ENCODE measurements around the gene CBLIF. TPM values are rescaled to one million over a fixed set of nuclear protein-coding genes. Genes with fewer than 3 reads are reported as not detected.

Gene CBLIF
- total RNA-seq, 2 experiments from 2014 or later = not detected

DNA sequence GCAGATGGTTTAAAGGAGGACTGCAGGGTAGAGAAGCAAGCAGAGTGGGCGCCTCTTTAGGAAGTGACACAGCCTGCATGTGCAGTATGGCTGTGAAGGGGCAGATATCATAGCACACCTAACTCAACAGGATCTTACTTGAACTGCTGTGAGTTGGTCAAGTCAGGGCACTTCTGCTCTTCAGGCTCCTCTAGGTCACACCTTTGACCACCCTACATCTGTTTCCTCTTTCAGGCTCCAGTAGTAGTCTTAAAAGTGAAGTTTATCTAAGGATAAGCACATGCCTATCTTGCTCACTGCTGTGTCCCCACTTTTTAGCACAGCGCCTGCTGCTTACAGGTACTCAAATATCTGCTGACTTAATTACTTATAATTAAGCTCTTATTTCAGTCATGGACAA lies 41.2 kb downstream of the CBLIF start:
- Histone ChIP-seq H3K27me3 (ENCODE audit: control insufficient read depth in 1 of 2, insufficient read depth in 2 of 2, low read length in 2 of 2) (no peaks in the 10 kb centered on the region), H3K4me1 (ENCODE audit: insufficient read depth, low read length) (no peaks in the 10 kb centered on the region), H3K4me3 (ENCODE audit: low read length) (no peak overlapping the region), H3K9me3 (ENCODE audit: control insufficient read depth in 1 of 2, insufficient read depth in 1 of 2, low read length in 2 of 2) (no peaks in the 10 kb centered on the region), H3K27ac (ENCODE audit: low read depth in 1 of 2, low read length in 2 of 2) (no peak overlapping the region), H3K36me3 (ENCODE audit: insufficient read depth, low read length) (peaks cover 31% of the 10 kb centered on the region)
- CTCF ChIA-PET = interaction anchor here (7.3 kb wide), 1 partner anchor 49 kb away, joined by 50 read pairs; the partner anchor contains the start of gene STX3
- no peak overlapping the region for H3K27ac Mint-ChIP-seq
- no peaks in the 10 kb centered on the region for H3K27me3 Mint-ChIP-seq
- intact Hi-C loops (cut with DNase I, micrococcal nuclease) = loop anchor here in 1 of 2 experiments (5.0 to 10.0 kb wide), 2 partner anchors 132 to 659 kb away; partner anchors contain the start of gene FAM111A
- DNase-seq (no peak), ATAC-seq (ENCODE audit: poor library complexity) (no peak)
- peaks cover 5% of the 10 kb centered on the region for H3K4me1 Mint-ChIP-seq (ENCODE audit: low read depth)
- no peaks in the 10 kb centered on the region for H3K9me3 Mint-ChIP-seq
- TF ChIP-seq, protein P1, sequence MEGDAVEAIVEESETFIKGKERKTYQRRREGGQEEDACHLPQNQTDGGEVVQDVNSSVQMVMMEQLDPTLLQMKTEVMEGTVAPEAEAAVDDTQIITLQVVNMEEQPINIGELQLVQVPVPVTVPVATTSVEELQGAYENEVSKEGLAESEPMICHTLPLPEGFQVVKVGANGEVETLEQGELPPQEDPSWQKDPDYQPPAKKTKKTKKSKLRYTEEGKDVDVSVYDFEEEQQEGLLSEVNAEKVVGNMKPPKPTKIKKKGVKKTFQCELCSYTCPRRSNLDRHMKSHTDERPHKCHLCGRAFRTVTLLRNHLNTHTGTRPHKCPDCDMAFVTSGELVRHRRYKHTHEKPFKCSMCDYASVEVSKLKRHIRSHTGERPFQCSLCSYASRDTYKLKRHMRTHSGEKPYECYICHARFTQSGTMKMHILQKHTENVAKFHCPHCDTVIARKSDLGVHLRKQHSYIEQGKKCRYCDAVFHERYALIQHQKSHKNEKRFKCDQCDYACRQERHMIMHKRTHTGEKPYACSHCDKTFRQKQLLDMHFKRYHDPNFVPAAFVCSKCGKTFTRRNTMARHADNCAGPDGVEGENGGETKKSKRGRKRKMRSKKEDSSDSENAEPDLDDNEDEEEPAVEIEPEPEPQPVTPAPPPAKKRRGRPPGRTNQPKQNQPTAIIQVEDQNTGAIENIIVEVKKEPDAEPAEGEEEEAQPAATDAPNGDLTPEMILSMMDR (IDR thresholded peaks at IDR 0.05) = no peak
- peaks cover 47% of the 10 kb centered on the region for H3K36me3 Mint-ChIP-seq (ENCODE audit: low read depth)
- POLR2A ChIA-PET = no interaction called here
- no peak overlapping the region for H3K4me3 Mint-ChIP-seq

DNA sequence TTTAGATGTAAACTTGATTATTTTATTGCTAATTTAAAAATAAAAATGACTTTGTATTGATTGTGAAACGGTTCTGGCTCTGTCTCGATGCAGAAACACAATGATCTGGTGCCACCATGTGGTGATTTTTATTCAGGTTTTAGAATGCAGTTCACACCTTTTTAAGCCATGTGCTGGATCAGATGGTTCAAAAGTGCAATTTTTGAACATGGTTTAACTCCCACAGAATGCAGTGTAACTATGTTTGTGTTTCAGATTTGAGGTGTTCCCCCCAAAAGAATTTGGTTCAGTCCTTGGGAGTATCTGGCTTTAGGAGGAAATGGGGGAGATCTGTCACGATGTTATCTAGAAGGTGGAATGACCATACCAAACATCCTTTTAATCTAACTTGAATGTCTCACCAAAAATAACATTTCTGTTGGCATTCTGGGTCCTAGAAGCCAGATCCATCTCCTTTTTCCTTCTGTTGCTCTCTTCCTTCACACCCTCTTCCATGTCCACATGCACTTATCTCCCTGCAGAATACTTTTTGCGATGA lies 42.6 kb downstream of the CBLIF start:
- Histone ChIP-seq H3K36me3 (ENCODE audit: insufficient read depth, low read length) (peaks cover 22% of the 10 kb centered on the region), H3K27ac (ENCODE audit: low read depth in 1 of 2, low read length in 2 of 2) (no peak overlapping the region), H3K4me3 (ENCODE audit: low read length) (no peak overlapping the region), H3K27me3 (ENCODE audit: control insufficient read depth in 1 of 2, insufficient read depth in 2 of 2, low read length in 2 of 2) (no peaks in the 10 kb centered on the region), H3K4me1 (ENCODE audit: insufficient read depth, low read length) (no peaks in the 10 kb centered on the region), H3K9me3 (ENCODE audit: control insufficient read depth in 1 of 2, insufficient read depth in 1 of 2, low read length in 2 of 2) (no peaks in the 10 kb centered on the region)
- ChIA-PET POLR2A (interaction anchor here (2.6 kb wide), 1 partner anchor 48 kb away, joined by 20 read pairs; the partner anchor contains the start of gene STX3), CTCF (interaction anchor here (7.3 kb wide), 1 partner anchor 48 kb away, joined by 50 read pairs; the partner anchor contains the start of gene STX3)
- peak in 7 of 14 experiments; percentile 21 to 82 (median 57) for DNase-seq
- Mint-ChIP-seq H3K4me3 (no peak overlapping the region), H3K36me3 (ENCODE audit: low read depth) (peaks cover 39% of the 10 kb centered on the region), H3K27ac (no peak overlapping the region), H3K4me1 (ENCODE audit: low read depth) (no peaks in the 10 kb centered on the region), H3K27me3 (no peaks in the 10 kb centered on the region), H3K9me3 (no peaks in the 10 kb centered on the region)
- ATAC-seq (ENCODE audit: poor library complexity) = peak; percentile 85
- TF ChIP-seq, protein P1 (IDR thresholded peaks at IDR 0.05) = peak; percentile 73
- intact Hi-C loops (cut with DNase I, micrococcal nuclease) = loop anchor here (1.0 to 10.0 kb wide), 3 partner anchors 48 to 658 kb away; partner anchors contain the start of gene FAM111A (in 1 of the 2)

DNA sequence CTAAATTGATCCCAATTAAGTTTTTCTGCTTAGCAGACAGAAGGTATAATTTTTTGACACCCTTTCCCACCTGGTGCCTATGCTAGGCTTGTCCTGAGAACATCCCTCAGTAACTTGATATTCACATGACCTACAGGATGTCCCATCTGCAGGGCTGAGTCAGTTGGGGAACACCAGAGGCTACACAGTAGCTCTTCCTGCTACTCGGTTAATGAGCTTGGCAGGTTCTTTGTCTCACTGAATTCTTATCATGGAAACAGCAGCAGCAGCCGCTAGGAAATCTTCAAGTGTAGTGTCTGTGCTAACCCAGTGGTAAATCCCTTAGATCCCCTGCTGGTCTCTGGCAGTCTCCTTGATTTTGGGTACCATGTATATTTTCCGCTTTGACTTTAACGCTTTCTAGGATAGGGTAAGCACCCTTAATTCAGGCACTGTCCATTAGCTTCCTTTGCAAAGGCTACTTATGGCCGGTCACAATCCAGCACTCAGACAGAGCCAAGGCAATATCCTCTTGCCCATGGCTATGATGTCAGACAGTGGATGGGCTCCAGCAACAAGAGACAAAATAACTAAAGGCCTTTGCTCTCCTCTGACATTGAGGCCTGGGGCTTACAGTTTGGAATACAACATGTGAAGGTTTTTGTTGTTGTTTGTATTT lies 43.2 kb downstream of the CBLIF start:
- Mint-ChIP-seq H3K4me1 (ENCODE audit: low read depth) (no peaks in the 10 kb centered on the region), H3K9me3 (no peaks in the 10 kb centered on the region), H3K27me3 (no peaks in the 10 kb centered on the region), H3K36me3 (ENCODE audit: low read depth) (peaks cover 39% of the 10 kb centered on the region), H3K4me3 (no peak overlapping the region), H3K27ac (no peak overlapping the region)
- TF ChIP-seq, protein P1 (IDR thresholded peaks at IDR 0.05) = no peak
- no peak for DNase-seq
- Histone ChIP-seq H3K4me1 (ENCODE audit: insufficient read depth, low read length) (no peaks in the 10 kb centered on the region), H3K27ac (ENCODE audit: low read depth in 1 of 2, low read length in 2 of 2) (no peak overlapping the region), H3K36me3 (ENCODE audit: insufficient read depth, low read length) (peaks cover 16% of the 10 kb centered on the region), H3K4me3 (ENCODE audit: low read length) (no peak overlapping the region), H3K9me3 (ENCODE audit: control insufficient read depth in 1 of 2, insufficient read depth in 1 of 2, low read length in 2 of 2) (no peaks in the 10 kb centered on the region), H3K27me3 (ENCODE audit: control insufficient read depth in 1 of 2, insufficient read depth in 2 of 2, low read length in 2 of 2) (no peaks in the 10 kb centered on the region)
- CTCF ChIA-PET = interaction anchor here (7.3 kb wide), 1 partner anchor 47 kb away, joined by 50 read pairs; the partner anchor contains the start of gene STX3
- ATAC-seq (ENCODE audit: poor library complexity) = peak; percentile 26
- POLR2A ChIA-PET = interaction anchor here (1.2 to 2.6 kb wide), 3 partner anchors 8 to 47 kb away, joined by 5 to 20 read pairs (median 8); partner anchors contain the start of genes MRPL16 and STX3
- intact Hi-C loops (cut with DNase I, micrococcal nuclease) = loop anchor here (1.0 to 10.0 kb wide), 4 partner anchors 48 to 657 kb away; partner anchors contain the start of gene FAM111A (in 1 of the 2)
